ENCODE measurements around the gene HSPE1. TPM values are rescaled to one million over a fixed set of nuclear protein-coding genes. Genes with fewer than 3 reads are reported as not detected.
"Not testable (repeated sequence)": the region's sequence is repeated elsewhere in the genome, so short reads cannot be mapped to it uniquely, and the experiment has no call there.

HSPE1 gene
- total and polyA plus RNA-seq, 9 donors: 57.1 to 180 (median 145) TPM

DNA sequence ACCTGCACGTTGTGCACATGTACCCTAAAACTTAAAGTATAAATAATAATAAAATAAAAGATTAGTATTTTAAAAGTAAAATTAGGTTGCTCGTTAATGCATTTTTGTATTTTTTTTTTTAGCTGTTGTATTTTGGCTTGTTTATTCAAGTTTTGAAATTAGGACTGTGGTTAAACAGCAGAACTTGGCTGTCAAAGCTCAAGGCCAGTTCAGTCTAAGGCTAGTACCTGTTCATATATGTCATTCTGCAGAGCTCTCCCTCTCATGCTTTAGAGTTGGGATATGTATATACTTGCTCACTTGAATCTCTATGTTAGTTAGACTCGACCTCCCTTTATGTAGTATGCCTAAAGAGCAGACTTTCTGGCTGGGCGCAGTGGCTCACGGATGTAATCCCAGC, 48.4 kb downstream of the HSPE1 start:
- Histone ChIP-seq H3K9me3 (replicated peaks; ENCODE audit: control insufficient read depth, low read depth, low read length) (no peaks in the 10 kb centered on the region), H3K27ac (ENCODE audit: low read length) (no peak overlapping the region), H3K27me3 (ENCODE audit: control insufficient read depth, insufficient read depth, low read length) (no peaks in the 10 kb centered on the region), H3K4me3 (ENCODE audit: low read length) (no peak overlapping the region), H3K4me1 (ENCODE audit: control insufficient read depth, insufficient read depth, low read length) (no peaks in the 10 kb centered on the region), H3K36me3 (ENCODE audit: control insufficient read depth, insufficient read depth, low read length) (peaks cover 35% of the 10 kb centered on the region)
- no peak for DNase-seq
- 92% methylated on average over 2 of the region's 5 CpGs for WGBS (ENCODE audit: insufficient coverage)

DNA sequence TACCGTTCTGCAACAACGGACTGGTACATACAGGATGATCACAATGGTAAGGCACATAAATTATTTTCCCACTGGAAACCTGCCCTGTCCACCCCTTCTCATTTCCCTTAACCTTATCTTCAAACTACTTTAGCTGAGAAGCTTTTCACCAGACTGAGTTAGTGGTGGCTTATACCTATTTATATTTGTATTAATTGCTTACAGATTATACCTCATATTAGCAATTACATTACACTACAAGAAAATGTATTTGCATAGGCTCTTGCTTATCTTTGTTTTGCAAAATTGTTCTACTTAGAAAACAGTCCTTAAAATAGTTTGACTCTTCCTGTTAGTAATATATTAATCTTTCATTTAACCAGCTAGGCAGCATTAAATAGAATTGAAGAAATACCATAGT, 51.1 kb downstream of the HSPE1 start:
- no CpG with 5 or more reads among the region's 2 CpGs for WGBS (ENCODE audit: insufficient coverage)
- H3K4me3 ChIP-seq (ENCODE audit: low read length); H3K27me3 ChIP-seq (ENCODE audit: control insufficient read depth, insufficient read depth, low read length); H3K4me1 ChIP-seq (ENCODE audit: control insufficient read depth, insufficient read depth, low read length); H3K9me3 ChIP-seq (replicated peaks; ENCODE audit: control insufficient read depth, low read depth, low read length); DNase-seq; H3K27ac ChIP-seq (ENCODE audit: low read length): not testable (repeated sequence)
- peaks cover 29% of the 10 kb centered on the region for H3K36me3 ChIP-seq (ENCODE audit: control insufficient read depth, insufficient read depth, low read length)

Other genes starting within 250 kb of the HSPE1 start
- gene ANKRD44, start 189.6 kb upstream of the HSPE1 start, total RNA-seq: 26.3 TPM
- 10 to 100 TPM; 10.6 to 23.5 (median 15.4) TPM for gene ANKRD44, start 189.6 kb upstream of the HSPE1 start, polyA plus RNA-seq (ENCODE audit: insufficient read depth in 1 of 8, insufficient read length in 8 of 8, low replicate concordance in 1 of 8)
- gene SF3B1, start 65.4 kb upstream of the HSPE1 start, total RNA-seq: 253 TPM
- gene SF3B1, start 65.4 kb upstream of the HSPE1 start, polyA plus RNA-seq (ENCODE audit: insufficient read depth in 1 of 8, insufficient read length in 8 of 8, low replicate concordance in 1 of 8): 100 to 1,000 TPM; 252 to 306 (median 258) TPM
- 11.6 TPM for gene COQ10B, start 46.8 kb upstream of the HSPE1 start, total RNA-seq
- gene COQ10B, start 46.8 kb upstream of the HSPE1 start, polyA plus RNA-seq (ENCODE audit: insufficient read depth in 1 of 8, insufficient read length in 8 of 8, low replicate concordance in 1 of 8): 10 to 100 TPM in 6 of 8 donors, 1 to 10 TPM in 2; 9.5 to 14.5 (median 10.9) TPM
- gene HSPD1, start 539 bp upstream of the HSPE1 start, total RNA-seq: 154 TPM
- 100 to 1,000 TPM; 237 to 306 (median 276) TPM for gene HSPD1, start 539 bp upstream of the HSPE1 start, polyA plus RNA-seq (ENCODE audit: insufficient read depth in 1 of 8, insufficient read length in 8 of 8, low replicate concordance in 1 of 8)
- gene MOB4, start 15.7 kb downstream of the HSPE1 start, total RNA-seq: 35.1 TPM
- gene MOB4, start 15.7 kb downstream of the HSPE1 start, polyA plus RNA-seq (ENCODE audit: insufficient read depth in 1 of 8, insufficient read length in 8 of 8, low replicate concordance in 1 of 8): 10 to 100 TPM; 34.9 to 45.1 (median 41.7) TPM
- gene RFTN2, start 175.2 kb downstream of the HSPE1 start, total RNA-seq: 24.9 TPM
- gene RFTN2, start 175.2 kb downstream of the HSPE1 start, polyA plus RNA-seq (ENCODE audit: insufficient read depth in 1 of 8, insufficient read length in 8 of 8, low replicate concordance in 1 of 8): 10 to 100 TPM; 10.3 to 25.9 (median 16.3) TPM
- gene MARS2, start 205.0 kb downstream of the HSPE1 start, total RNA-seq: 2.4 TPM
- 1 to 10 TPM; 3.2 to 4.9 (median 3.7) TPM for gene MARS2, start 205.0 kb downstream of the HSPE1 start, polyA plus RNA-seq (ENCODE audit: insufficient read depth in 1 of 8, insufficient read length in 8 of 8, low replicate concordance in 1 of 8)